ENCODE results near the gene PQBP1.

PQBP1 gene

DNA sequence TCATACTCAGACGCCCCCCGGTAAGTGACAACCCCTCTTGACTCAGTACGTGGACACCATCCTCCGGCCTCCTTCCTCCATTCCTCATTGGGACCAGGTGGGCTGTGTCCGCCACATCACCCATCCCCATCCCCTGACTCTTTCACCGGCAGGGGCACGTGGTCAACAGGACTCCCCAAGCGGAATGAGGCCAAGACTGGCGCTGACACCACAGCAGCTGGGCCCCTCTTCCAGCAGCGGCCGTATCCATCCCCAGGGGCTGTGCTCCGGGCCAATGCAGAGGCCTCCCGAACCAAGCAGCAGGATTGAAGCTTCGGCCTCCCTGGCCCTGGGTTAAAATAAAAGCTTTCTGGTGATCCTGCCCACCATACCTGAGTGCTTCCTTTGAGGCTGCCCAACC lies 5.0 kb downstream of the PQBP1 start:
- DNase-seq = no peak

DNA sequence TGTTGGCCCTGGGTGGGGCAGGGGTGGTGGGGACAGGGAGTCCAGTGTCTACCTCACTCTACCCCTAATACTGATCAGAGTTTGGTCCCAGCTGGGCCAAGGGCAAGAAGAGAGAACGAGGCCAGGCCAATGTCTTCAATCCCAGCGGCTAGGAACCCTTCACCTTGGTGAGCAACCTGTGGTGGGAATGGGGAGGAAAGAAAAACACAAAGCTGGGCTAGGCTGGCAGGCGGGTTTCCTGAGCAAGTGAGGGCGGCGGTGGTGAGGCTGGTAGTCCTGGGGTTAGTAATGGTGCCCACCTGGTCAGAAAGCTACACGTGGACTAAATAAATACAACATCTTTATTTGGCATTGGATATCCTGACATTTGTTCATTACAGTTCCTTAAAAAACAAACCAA lies 5.6 kb downstream of the PQBP1 start:
- no peak for DNase-seq

DNA sequence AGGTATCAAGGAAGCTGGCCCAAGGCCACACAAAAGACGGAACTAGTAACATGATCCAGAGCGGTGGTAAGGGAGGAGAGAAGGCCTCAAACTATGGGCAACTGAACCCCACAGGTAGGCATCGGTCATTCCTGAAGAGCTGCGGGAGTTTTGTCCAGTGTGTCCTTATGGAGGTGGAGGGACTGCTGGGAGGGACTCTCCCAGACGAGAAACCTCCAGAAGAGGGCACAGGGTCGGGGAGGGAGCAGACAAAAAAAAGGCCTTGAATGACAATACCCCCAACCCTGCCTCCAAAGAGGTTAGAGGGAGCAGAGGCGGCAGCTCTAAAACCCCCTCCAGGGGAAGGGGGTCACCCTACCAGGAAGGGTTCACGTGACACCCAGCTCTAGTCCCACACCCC lies 6.5 kb downstream of the PQBP1 start:
- no peak for DNase-seq

DNA sequence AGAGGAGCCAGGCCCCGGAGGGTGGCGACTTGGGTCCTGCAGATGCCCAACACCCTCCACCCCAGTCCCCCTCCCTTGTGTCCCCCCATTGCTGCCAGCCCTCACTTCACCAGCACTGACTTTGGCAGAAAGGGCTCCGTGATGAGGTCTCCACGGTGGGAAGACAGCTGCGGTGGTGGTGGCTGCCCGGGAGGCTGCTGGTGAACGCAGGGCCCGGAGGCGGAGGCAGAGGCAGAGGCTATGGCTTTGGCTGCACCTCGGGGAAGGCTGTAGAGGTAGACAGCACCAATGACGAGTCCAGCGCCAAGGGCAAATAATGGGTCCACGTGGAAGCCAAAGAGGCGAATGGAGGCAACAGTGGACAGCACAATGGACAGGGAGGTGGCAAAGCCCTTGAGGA lies 6.9 kb downstream of the PQBP1 start:
- DNase-seq = no peak

DNA sequence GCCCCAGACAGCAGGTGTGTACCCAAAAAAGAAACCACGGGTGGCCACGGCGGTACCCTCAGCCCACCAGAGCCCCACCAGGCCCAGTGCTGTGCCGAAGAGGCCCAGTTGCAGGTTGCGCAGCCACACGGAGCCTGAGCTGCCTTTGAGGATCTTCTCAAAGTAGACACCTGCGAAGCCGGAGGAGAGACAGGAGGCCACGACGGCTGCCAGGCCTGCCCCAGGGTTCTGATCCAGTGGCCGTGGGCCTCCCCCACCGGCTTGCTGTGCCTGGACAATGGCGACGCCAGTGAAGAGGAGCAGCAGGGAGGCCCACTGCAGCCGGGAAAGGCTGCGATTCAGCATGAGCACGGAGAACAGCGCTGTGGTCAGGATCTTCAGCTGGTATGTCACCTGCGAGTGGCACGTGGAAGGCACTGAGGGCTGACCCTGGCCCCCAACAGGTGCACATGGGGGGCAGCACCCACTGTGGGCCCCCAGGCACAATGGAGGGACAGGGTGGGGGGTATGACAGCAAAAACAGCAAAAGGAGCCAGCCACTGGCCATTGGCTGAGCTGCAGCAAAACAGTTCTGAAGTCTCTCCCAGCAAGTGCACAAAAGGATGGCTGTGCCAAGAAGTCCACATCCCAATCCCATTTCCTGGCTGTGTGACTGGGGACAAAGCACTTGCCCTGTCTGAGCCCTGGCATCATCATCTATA lies 7.5 kb downstream of the PQBP1 start:
- no peak for DNase-seq

DNA sequence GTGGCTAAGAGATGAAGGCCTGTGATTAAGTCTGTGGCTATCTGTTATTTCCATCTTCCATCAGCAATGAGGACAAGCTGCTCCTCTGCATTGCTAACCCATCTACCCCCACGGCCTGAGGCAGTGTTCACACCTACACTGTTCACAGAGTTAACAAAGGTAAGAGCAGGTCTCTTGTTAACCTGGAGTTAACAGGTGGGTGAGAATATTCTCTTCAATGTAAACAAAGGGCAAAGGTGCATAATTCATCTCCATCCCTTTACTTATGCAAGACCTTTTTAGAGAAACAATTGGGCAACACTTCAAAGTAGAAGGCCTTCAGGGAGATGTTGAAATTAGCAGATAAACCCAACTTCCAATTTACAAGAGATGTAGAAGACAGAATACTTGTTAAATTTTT lies 10.9 kb downstream of the PQBP1 start:
- DNase-seq = no peak

DNA sequence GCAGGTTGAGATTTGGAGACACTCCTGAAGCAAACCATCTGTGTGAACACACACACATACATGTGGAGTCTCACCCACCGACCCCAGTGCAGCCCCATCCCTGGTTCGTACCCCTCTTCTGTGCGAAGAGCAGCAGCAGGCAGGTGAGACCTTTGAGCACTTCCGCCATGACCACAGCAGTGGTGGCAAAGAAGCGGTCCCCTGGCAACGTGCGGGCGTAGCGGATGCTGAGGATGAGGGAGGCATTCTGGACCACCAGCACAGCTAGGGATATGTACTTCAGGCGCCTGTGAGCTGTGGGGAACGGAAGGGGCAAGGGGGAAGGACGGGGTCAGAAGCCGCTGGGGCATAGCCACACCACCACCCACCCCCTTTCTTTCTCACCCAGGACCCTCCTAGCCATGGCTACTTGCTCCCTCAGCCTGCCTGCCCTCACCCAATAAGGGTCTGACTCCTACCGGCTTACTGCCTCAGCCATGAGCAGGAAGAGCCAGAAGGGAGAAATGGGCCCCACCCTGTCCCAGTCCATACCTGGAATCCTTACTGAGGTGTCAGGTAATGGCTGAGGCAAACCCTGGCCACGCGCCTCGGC lies 12.1 kb downstream of the PQBP1 start:
- DNase-seq = peak; percentile 36

DNA sequence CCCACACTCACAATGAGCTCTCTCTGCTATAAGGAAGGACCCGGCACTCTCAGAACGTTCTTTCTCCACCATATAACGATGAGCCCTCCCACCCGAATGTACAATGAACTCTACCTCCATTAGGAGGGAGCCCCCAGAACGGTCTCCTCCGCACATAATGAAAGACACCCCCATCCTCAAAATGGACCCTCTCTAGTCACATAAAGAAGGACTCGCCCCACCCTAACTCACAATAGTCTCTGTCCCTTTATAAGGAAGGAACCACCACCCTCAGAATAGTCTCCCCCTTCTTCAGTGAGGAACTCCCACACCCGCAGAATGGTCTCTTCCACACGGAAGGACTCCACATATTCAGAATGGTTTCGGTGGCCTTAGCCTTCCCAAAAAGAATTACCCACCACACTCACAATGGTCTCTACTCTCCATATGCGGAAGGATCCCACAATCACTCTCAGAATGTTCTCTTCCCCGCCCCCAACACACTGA lies 13.2 kb downstream of the PQBP1 start:
- no peak for DNase-seq

DNA sequence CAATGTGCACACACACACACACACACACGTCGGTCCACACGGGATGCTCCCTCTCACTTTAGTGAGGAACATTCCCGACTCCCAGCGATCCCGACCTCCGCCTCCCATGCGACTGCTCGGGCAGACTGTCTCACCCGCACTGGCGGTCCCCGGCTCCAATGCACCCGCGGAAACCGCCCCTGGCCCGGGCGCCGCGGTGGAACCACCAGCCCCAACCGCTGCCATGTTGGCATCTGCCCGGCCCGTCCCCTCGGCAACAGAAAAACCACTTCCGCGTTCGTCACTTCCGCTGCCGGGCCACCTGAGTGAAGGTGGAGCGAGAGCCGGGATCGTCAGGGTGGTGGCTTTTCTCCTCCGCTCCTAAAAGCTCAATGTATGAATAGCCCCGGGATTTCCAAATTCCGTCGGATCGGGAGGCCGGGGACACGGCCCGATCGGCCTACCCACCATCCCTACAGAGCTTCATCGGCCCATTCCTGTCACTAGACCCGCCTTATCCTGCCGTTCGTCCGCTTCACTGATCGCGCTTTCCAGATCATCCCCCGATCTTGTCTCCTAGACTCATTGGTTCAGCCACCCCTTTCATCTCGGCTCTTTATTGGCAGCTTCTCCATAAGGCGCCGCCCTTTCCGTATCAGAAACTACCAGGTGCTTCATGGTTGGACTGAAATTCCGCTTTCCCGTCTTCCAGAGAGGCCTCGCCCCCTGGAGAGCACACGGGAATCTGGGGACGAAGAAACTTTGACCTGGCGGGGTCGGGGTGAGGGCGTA lies 13.9 kb downstream of the PQBP1 start, which contains the start of gene SLC35A2:
TSS of gene SLC35A2 (minus strand) at position 235 of the 771 bp plus-strand sequence. CDS start at position 225, 10 bp downstream.
- peak; percentile 90 for DNase-seq

DNA sequence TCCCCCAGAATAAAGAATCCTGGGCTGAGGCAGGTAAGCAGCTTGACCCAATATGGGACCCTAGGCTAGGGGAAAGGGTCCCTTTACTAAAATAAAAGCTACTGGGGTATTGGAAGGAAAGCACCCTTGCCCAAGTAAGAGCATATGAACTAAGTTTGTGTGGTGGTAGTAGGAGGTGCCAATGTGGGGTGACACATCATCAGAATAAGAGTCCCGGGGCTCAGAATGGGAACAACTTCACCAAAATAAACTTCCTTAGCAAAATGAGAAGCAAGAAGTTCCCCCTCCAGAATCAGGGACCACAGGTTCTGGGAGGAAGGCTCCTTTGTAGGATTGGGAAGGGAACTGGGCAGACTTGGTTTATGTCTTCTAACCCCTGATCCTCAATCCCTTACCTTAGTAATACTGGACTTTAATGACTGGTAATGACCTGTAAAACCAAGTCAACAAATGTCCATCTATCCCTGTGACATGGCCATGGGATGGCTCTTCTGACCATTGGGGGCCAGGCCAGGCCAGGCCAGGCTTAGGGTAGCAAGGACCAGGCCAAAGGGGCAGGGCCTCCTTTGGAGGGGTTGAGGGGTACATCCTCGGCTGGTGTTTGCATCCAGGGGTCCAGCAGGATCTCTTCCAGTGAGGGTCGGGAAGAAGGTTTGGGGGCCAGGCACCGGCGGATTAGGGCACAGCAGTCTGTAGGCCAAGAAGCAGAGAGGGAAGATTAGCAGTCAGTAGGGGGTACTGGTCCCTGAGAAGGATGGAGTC lies 16.1 kb downstream of the PQBP1 start:
- no peak for DNase-seq

DNA sequence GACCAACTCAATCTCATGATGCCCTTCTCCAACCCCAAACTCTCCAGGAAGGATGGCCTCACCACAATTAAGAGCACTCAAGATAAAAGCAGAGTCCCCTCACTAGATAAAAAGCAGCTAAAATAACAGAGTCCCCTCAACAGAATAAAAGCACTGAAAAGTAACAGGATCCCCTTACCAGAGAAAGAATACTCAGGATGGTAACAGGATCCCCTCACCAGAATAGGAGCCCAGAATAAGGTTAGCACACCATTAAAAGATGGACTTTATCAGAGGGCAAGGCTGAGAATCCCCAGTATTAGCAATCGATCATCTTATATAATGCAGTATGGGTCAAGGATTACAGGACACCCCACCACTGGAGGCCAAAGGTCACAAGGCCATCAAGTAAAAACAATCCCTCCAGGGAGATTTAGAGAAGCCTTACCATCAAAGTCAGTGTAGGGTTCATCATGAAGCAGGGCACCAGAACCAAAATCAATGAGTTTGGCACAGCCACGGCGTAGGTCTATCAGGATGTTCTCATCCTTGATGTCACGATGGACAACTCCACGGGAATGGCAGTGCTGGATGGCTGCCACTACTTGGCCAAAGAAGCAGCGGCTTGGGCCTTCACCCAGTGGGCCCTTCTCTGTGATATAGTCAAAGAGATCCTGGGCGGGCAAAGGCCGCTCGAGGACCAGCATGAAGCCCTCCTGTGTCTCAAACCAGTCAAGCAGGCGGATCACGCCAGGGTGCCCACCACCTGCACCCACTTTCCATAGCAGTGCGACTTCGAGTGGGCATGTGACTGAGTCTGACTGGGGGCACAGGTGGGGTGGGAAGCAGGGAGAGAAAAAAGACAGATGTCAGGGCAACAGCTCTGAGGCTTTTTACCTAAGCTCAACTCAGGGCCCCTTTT lies 17.1 kb downstream of the PQBP1 start:
- DNase-seq = no peak

DNA sequence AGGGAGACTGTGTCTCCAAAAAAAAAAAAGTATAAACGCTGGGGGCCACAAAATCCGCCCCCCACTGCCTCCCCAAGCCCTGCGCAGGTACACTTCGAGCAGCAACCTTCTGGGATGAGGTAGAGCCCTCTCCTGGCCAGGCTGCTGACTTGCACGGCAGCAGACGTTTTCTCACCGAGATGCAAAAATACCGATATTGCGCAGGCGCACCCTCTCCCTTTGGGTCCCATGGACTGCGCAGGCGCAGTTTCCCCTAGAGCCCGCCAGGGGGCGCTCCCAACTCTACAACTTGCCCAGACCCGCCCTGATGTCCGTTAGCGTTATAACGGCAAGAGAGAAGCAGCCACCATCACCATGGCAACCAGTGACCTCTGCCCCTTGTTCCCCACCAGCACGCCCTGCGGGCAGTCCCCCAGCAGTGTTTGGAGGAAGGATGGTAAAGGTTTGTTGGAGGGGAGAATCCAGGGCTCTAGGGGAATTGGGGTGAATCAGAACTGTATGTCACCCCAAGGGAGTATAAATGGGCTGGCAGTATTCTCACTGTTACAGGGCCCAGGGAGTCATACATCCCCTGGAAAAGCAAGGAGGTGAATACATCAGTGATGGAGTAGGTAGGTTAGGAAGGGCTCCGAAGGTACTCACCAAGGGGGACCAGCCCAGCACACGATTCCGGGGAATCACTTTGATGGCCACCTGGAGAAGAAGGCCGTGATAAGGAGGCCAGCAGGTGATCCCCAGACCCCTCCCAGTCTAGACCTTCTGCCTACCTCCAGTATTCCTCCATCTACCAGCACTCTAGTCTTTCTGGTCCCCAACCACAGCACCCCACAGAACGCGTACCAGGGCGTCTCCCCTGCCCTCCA lies 19.6 kb downstream of the PQBP1 start:
- peak; percentile 92 for DNase-seq

DNA sequence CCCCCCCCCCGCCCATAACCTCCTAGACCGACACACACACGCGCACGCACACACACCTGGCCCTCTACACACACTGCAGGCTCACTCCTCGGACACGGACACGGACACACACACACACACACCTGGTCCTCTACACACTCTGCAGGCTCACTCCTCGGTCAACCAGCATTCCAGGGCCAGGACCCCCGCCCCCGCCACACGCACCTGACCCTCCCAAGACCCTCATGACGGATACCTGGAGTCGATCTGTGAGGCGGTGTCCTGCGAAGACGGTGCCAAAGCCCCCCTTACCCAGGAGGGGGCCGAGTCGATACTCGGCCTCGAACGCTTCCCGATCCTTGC lies 20.5 kb downstream of the PQBP1 start:
- DNase-seq = no peak

DNA sequence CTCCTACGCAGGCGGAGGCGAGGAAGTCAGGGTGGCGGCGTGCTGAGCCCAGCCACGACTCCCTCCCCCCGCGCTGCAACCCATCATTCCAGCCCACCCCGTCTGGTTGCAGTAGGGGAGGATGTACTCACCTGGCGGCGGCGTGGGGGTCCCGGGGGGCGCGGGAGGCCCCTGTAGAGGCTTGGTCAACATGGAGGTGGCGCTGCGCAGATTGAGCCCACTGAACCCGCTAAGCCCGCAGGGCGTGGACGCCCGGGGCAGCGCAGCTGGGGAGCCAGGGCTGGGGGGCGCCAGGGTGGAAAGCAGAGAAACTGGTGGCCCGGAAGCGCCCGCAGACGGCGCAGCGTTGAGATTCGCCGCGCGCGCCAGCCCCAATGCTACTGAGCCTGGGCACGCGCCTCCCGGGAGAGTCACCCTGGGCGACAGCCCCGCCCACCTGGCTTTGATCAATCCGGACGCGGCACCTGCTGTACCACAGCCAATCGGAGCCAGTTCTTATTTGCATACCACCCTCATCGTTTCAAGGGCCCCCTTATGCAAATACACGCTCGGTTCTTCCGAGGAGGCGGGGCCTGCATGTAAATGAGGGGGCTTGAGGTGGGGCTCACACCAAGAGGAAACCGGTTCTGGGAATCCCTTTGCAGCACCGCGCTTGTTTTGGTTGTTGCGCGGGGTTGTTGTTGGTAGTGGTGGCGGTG lies 21.1 kb downstream of the PQBP1 start, which contains the start of gene PIM2:
TSS of gene PIM2 (minus strand) at position 382 of the 698 bp plus-strand sequence. CDS start at position 192, 190 bp downstream.
- DNase-seq = peak; percentile 95

DNA sequence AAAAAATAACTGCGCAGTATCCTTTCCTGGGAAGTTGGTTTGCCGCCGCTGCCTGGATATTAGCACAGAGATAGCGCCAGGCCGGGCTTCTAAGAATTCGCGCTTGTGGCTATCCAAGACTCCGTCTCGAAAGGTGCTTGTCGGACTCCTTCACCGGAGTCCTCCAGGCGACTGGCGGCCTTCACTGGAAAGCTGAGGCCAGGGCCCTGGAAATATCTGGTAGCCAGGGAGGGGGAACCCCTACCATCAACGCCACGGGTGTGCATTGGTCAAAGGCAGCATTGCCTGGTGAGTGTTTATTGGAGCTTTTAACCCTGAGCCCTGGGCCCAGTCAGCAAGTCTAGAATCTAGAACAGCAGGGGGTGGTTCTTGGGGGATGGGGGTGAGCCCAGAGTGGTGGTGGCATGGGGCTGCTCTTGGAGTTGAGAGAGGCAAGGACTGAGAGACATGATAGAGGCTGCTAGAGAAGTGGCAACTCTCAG lies 21.7 kb downstream of the PQBP1 start:
- peak; percentile 56 for DNase-seq

DNA sequence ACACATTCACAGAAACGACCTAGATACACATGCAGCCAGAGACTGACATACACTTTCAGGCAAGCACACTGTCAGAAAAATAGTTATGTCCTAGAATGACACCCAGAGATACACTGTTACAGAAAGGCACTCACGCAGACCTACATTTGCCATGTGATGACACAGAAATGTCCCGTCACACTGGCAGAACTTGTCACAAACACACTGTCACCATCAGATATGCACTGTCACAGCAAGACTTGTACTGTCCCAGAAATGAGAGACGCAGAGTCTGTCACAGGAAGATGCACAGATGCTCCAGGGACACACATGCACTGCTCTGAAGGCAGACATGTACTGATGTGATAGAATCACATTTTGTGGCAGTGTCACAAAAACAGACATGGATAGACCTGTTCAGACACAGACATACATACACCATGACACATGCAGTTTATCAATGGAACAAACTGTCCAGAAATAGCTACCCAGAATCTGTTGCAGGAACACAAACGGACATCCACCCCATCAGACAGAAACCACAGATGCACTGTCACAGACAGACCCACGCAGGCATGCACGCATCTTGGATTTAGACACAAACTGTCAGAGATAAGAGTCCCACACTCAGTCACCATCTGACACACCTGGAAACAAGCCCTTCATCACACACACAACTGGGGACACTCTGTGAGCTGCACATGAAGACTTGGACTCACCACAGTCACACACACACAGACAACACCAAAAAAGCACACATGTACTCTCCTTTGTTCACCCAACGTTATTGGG lies 22.4 kb downstream of the PQBP1 start:
- DNase-seq = peak; percentile 51

DNA sequence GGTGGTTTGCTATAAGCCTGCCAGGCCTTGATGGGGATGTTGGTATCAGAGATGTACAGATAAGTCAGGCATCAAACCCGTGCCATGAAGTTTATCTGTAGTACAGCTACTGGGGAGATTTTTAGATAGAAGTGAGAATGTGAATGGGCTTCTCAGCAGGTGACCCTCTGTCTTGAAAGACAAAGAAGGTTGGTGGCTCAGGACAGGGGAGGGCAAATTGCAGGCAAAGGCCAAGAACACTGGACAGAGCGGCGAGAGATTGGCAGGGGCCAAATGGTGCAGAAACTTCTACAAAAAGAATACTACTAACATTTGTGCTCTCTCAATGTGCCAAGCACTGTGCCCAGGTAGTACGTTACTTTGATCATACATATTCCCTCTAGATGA lies 23.0 kb downstream of the PQBP1 start:
- DNase-seq = no peak

DNA sequence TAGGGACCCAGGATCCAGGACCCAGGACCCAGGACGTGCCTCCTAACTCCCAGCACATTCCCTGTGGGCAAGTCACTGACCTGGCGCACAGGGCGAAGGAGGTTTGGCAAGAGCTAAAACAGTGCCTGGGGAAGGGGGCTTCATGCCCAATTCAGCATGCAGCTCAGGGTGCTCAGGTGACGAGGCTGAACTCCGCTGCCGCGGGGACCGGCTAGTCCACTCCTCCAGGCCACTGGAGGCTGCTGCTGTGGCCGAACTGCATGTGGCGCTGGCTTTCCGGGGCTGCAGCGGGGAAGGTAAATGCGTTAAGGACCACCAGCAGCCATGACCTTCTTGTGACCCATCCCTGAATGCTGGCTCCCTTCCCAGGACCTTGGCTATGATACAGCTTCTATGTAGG lies 26.0 kb downstream of the PQBP1 start:
- no peak for DNase-seq

DNA sequence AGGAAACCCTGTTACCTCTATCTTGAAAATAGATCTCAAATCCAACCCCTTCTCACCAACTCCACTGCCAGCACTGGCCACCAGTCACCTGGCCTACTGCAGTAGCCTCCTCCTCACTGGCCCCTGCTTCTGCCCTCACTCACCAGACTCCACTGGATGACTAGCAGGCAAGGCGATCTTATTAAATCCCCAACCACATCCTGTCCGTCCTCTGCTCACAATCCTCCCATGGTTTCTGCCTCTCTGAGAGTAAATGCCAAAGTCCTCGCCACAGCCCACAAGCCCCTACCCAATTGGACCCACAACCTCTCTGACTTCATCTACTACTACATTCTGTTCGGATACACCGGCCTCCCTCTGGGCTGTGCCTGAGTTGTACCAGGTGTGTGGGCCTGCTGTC lies 26.5 kb downstream of the PQBP1 start:
- DNase-seq = no peak

Data from CD4-positive, alpha-beta T cell treated with Interleukin-12 subunit alpha and Interleukin-12 subunit beta, for 1 hour (primary cell).